ENCODE data around the gene CST1.
"Not testable (repeated sequence)": the region's sequence is repeated elsewhere in the genome, so short reads cannot be mapped to it uniquely, and the experiment has no call there.

CST1 gene

DNA sequence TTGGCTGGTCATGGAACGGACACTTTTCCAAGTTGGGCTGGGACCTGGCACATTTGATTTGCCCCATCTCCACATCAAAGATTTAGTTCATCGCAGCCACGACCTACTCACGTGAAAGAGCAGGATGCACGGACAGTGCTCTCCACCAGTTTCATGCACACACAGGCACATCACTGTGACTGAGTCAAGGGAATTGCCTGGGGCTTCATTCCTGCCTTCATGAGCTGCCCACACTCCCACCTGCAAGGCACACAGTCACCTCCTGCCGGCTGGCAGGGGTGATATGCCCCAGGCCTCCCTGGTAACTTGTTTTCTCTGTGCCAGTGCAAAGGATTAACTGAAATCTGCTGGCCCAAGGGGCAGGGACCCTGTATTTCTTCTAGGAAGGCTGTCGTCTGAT is 23.3 kb upstream of the CST1 start:
- Histone ChIP-seq H3K9ac (ENCODE audit: low read depth in 1 of 2, low read length in 2 of 2) (no peak overlapping the region), H3K36me3 (ENCODE audit: control insufficient read depth in 2 of 2, insufficient read depth in 2 of 2, low read length in 2 of 2) (no peaks in the 10 kb centered on the region), H3K27me3 (ENCODE audit: control insufficient read depth in 2 of 2, insufficient read depth in 2 of 2, low read length in 2 of 2) (no peaks in the 10 kb centered on the region), H3K4me1 (ENCODE audit: control insufficient read depth in 2 of 2, insufficient read depth in 2 of 2, low read length in 2 of 2) (no peaks in the 10 kb centered on the region), H3K4me3 (ENCODE audit: low read length in 2 of 2) (no peak overlapping the region), H3K9me3 (ENCODE audit: control insufficient read depth in 2 of 2, low read length in 2 of 2) (no peaks in the 10 kb centered on the region), H3K27ac (ENCODE audit: low read depth in 2 of 2, low read length in 2 of 2) (no peak overlapping the region)

DNA sequence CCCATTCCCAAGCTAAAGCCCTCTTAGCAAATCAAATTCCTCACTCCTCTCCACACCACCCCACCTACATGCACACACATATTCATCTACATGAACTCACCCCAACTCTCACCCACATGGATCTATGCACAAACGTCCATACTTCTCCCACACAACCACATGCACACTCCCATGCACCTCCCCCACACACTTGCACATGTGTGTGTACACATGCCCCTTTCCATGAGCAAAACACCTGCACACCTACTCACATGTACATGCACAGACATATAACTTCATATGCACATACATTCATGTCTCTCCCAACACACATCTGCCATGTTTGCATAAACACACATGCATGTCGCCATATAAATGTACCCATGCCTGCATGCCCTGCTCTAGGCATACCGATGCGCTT is 22.8 kb upstream of the CST1 start:
- Histone ChIP-seq H3K4me1 (ENCODE audit: control insufficient read depth in 2 of 2, insufficient read depth in 2 of 2, low read length in 2 of 2) (no peaks in the 10 kb centered on the region), H3K27me3 (ENCODE audit: control insufficient read depth in 2 of 2, insufficient read depth in 2 of 2, low read length in 2 of 2) (no peaks in the 10 kb centered on the region), H3K9ac (ENCODE audit: low read depth in 1 of 2, low read length in 2 of 2) (no peak overlapping the region), H3K4me3 (ENCODE audit: low read length in 2 of 2) (no peak overlapping the region), H3K9me3 (ENCODE audit: control insufficient read depth in 2 of 2, low read length in 2 of 2) (no peaks in the 10 kb centered on the region), H3K36me3 (ENCODE audit: control insufficient read depth in 2 of 2, insufficient read depth in 2 of 2, low read length in 2 of 2) (no peaks in the 10 kb centered on the region), H3K27ac (ENCODE audit: low read depth in 2 of 2, low read length in 2 of 2) (no peak overlapping the region)

DNA sequence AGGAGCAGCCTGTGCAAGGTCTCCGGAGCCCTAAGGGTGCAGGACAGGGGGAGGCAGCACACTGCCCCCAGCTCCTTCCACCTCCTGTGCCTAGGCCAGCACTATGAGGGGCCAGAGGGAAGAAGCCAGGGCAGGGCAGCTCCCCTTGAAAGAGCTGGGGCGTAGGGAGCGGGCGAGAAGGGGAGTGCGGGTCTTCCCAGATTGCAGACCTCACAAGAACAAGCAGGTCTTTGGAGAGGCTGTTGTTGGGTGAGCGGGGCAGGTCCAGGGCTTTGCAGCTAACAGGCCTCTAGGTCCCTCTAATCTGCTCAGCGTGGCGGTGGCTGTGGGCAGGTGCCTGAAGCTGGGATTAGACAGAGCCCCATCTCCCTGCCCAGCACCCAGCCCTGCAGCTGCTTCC is 22.4 kb upstream of the CST1 start:
- H3K4me3 ChIP-seq (ENCODE audit: low read length in 2 of 2): no peak overlapping the region
- H3K4me1 ChIP-seq (ENCODE audit: control insufficient read depth in 2 of 2, insufficient read depth in 2 of 2, low read length in 2 of 2): no peaks in the 10 kb centered on the region
- H3K27ac ChIP-seq (ENCODE audit: low read depth in 2 of 2, low read length in 2 of 2): no peak overlapping the region
- H3K36me3 ChIP-seq (ENCODE audit: control insufficient read depth in 2 of 2, insufficient read depth in 2 of 2, low read length in 2 of 2): no peaks in the 10 kb centered on the region
- H3K27me3 ChIP-seq (ENCODE audit: control insufficient read depth in 2 of 2, insufficient read depth in 2 of 2, low read length in 2 of 2): no peaks in the 10 kb centered on the region
- H3K9ac ChIP-seq (ENCODE audit: low read depth in 1 of 2, low read length in 2 of 2): no peak overlapping the region
- H3K9me3 ChIP-seq (ENCODE audit: control insufficient read depth in 2 of 2, low read length in 2 of 2): no peaks in the 10 kb centered on the region

- Histone ChIP-seq H3K4me1 (ENCODE audit: control insufficient read depth in 2 of 2, insufficient read depth in 2 of 2, low read length in 2 of 2) (no peaks in the 10 kb centered on the region), H3K27me3 (ENCODE audit: control insufficient read depth in 2 of 2, insufficient read depth in 2 of 2, low read length in 2 of 2) (no peaks in the 10 kb centered on the region), H3K9me3 (ENCODE audit: control insufficient read depth in 2 of 2, low read length in 2 of 2) (no peaks in the 10 kb centered on the region), H3K27ac (ENCODE audit: low read depth in 2 of 2, low read length in 2 of 2) (no peak overlapping the region), H3K9ac (ENCODE audit: low read depth in 1 of 2, low read length in 2 of 2) (no peak overlapping the region), H3K36me3 (ENCODE audit: control insufficient read depth in 2 of 2, insufficient read depth in 2 of 2, low read length in 2 of 2) (no peaks in the 10 kb centered on the region), H3K4me3 (ENCODE audit: low read length in 2 of 2) (no peak overlapping the region)
Measured at GRCh38 chr20:23772074-23772473, 21.3 kb upstream of the CST1 start.

GRCh38 chr20:23770384-23770783 is 19.6 kb upstream of the CST1 start:
- Histone ChIP-seq H3K4me1 (ENCODE audit: control insufficient read depth in 2 of 2, insufficient read depth in 2 of 2, low read length in 2 of 2) (no peaks in the 10 kb centered on the region), H3K36me3 (ENCODE audit: control insufficient read depth in 2 of 2, insufficient read depth in 2 of 2, low read length in 2 of 2) (no peaks in the 10 kb centered on the region), H3K27me3 (ENCODE audit: control insufficient read depth in 2 of 2, insufficient read depth in 2 of 2, low read length in 2 of 2) (no peaks in the 10 kb centered on the region), H3K4me3 (ENCODE audit: low read length in 2 of 2) (no peak overlapping the region), H3K9me3 (ENCODE audit: control insufficient read depth in 2 of 2, low read length in 2 of 2) (no peaks in the 10 kb centered on the region), H3K27ac (ENCODE audit: low read depth in 2 of 2, low read length in 2 of 2) (no peak overlapping the region), H3K9ac (ENCODE audit: low read depth in 1 of 2, low read length in 2 of 2) (no peak overlapping the region)

DNA sequence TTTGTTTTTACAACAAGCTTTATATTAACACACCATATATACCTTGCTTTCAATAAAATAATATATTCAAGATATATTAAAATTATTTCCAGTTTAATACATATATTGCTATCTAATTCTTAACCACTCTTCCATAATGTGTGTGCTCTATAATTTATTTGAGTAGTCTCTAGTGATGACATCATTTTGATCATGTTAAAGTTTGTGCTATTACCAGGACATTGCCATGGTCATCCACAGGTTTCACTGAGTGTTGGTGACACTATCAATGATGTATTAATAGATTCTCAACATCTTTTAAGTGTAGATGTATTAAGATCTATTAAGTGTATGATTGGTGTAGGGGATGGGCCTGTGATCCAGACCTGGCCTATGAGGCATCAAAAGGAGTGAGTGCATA is 17.8 kb upstream of the CST1 start:
- not testable (repeated sequence) for H3K4me1 ChIP-seq (ENCODE audit: control insufficient read depth in 2 of 2, insufficient read depth in 2 of 2, low read length in 2 of 2); H3K9ac ChIP-seq (ENCODE audit: low read depth in 1 of 2, low read length in 2 of 2); H3K27me3 ChIP-seq (ENCODE audit: control insufficient read depth in 2 of 2, insufficient read depth in 2 of 2, low read length in 2 of 2); H3K9me3 ChIP-seq (ENCODE audit: control insufficient read depth in 2 of 2, low read length in 2 of 2); H3K36me3 ChIP-seq (ENCODE audit: control insufficient read depth in 2 of 2, insufficient read depth in 2 of 2, low read length in 2 of 2); H3K4me3 ChIP-seq (ENCODE audit: low read length in 2 of 2); H3K27ac ChIP-seq (ENCODE audit: low read depth in 2 of 2, low read length in 2 of 2)

GRCh38 chr20:23766531-23766930 is 15.8 kb upstream of the CST1 start:
- Histone ChIP-seq H3K27ac (ENCODE audit: low read depth in 2 of 2, low read length in 2 of 2) (no peak overlapping the region), H3K9me3 (ENCODE audit: control insufficient read depth in 2 of 2, low read length in 2 of 2) (no peaks in the 10 kb centered on the region), H3K27me3 (ENCODE audit: control insufficient read depth in 2 of 2, insufficient read depth in 2 of 2, low read length in 2 of 2) (no peaks in the 10 kb centered on the region), H3K4me1 (ENCODE audit: control insufficient read depth in 2 of 2, insufficient read depth in 2 of 2, low read length in 2 of 2) (no peaks in the 10 kb centered on the region), H3K4me3 (ENCODE audit: low read length in 2 of 2) (no peak overlapping the region), H3K36me3 (ENCODE audit: control insufficient read depth in 2 of 2, insufficient read depth in 2 of 2, low read length in 2 of 2) (no peaks in the 10 kb centered on the region), H3K9ac (ENCODE audit: low read depth in 1 of 2, low read length in 2 of 2) (no peak overlapping the region)

DNA sequence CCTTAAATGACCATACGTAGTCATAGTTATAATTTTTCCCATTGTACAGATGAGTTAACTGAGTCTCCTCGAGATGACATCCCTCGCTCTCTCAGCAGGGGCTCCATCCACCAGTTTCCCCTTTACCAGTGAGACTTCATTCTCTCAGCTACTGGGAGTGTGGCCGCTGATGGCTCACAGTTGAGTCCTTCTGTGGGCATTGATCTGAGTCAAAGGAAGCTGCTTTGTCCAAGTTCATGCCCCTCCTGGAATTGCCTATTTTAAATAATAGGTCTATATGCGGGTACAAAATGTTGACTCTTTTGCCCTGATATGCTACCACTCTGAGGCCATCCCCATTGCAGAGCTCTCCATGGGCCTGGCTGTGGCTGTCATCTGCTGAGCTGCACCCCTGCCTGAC is 14.8 kb upstream of the CST1 start:
- Histone ChIP-seq H3K9me3 (ENCODE audit: control insufficient read depth in 2 of 2, low read length in 2 of 2) (no peaks in the 10 kb centered on the region), H3K4me3 (ENCODE audit: low read length in 2 of 2) (no peak overlapping the region), H3K4me1 (ENCODE audit: control insufficient read depth in 2 of 2, insufficient read depth in 2 of 2, low read length in 2 of 2) (no peaks in the 10 kb centered on the region), H3K9ac (ENCODE audit: low read depth in 1 of 2, low read length in 2 of 2) (no peak overlapping the region), H3K27ac (ENCODE audit: low read depth in 2 of 2, low read length in 2 of 2) (no peak overlapping the region), H3K27me3 (ENCODE audit: control insufficient read depth in 2 of 2, insufficient read depth in 2 of 2, low read length in 2 of 2) (no peaks in the 10 kb centered on the region), H3K36me3 (ENCODE audit: control insufficient read depth in 2 of 2, insufficient read depth in 2 of 2, low read length in 2 of 2) (no peaks in the 10 kb centered on the region)

- H3K4me3 ChIP-seq (ENCODE audit: low read length in 2 of 2); H3K27me3 ChIP-seq (ENCODE audit: control insufficient read depth in 2 of 2, insufficient read depth in 2 of 2, low read length in 2 of 2); H3K27ac ChIP-seq (ENCODE audit: low read depth in 2 of 2, low read length in 2 of 2); H3K4me1 ChIP-seq (ENCODE audit: control insufficient read depth in 2 of 2, insufficient read depth in 2 of 2, low read length in 2 of 2); H3K9me3 ChIP-seq (ENCODE audit: control insufficient read depth in 2 of 2, low read length in 2 of 2); H3K36me3 ChIP-seq (ENCODE audit: control insufficient read depth in 2 of 2, insufficient read depth in 2 of 2, low read length in 2 of 2); H3K9ac ChIP-seq (ENCODE audit: low read depth in 1 of 2, low read length in 2 of 2): not testable (repeated sequence)
Measured at GRCh38 chr20:23764630-23765029, 13.9 kb upstream of the CST1 start.

DNA sequence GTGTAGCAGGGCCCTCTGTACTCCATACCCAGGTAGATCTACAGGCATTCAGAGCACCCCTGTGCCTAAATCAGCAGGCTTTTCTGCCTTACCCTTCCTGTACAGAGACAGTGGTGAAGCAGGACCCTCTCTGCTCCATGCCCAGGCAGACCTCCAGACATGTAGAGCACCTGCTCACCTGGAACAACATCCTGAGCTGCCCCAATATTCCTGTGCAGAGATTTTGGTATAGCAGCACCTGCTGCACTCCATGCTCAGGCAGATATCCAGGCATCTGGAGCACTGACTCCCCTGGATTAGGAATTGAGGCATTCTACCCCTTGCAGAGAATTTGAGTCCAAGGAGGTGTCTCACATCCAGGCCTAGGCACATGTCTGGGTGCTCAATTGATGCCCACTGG is 12.6 kb upstream of the CST1 start:
- Histone ChIP-seq H3K4me3 (ENCODE audit: low read length in 2 of 2) (no peak overlapping the region), H3K9ac (ENCODE audit: low read depth in 1 of 2, low read length in 2 of 2) (no peak overlapping the region), H3K27ac (ENCODE audit: low read depth in 2 of 2, low read length in 2 of 2) (no peak overlapping the region), H3K4me1 (ENCODE audit: control insufficient read depth in 2 of 2, insufficient read depth in 2 of 2, low read length in 2 of 2) (no peaks in the 10 kb centered on the region), H3K36me3 (ENCODE audit: control insufficient read depth in 2 of 2, insufficient read depth in 2 of 2, low read length in 2 of 2) (no peaks in the 10 kb centered on the region), H3K27me3 (ENCODE audit: control insufficient read depth in 2 of 2, insufficient read depth in 2 of 2, low read length in 2 of 2) (no peaks in the 10 kb centered on the region), H3K9me3 (ENCODE audit: control insufficient read depth in 2 of 2, low read length in 2 of 2) (no peaks in the 10 kb centered on the region)

DNA sequence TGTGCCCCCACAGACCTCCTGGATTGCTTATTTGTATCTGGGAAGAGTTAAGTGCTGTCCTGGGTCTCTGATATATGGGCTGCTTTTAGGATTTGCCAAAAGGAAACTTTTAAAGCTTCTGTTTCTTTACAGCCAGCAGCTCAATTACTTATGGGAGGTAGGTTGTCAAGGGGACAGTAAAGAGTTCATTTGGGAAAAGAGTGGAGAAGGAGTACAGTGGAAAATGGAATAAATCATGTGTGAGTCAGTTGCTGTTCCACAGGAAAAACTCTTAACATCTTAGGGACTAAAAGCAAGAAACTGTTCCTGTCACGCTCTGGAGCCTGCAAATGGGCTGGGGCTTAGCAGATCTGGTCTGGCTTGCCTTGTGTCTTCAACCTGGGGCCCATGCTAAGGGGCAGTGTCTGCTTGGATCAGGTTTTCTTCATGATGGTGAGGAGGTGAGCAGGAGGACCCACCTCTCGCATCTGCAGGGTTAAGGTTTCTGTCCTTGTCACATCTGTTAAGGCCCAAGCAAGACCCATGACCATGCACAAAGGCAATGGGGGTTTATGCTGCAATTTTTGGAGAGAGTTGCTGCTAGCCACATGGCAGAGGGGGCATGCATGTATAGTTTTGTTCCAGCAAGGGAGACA is 8.7 kb upstream of the CST1 start:
- H3K36me3 ChIP-seq (ENCODE audit: control insufficient read depth in 2 of 2, insufficient read depth in 2 of 2, low read length in 2 of 2): no peaks in the 10 kb centered on the region
- no peaks in the 10 kb centered on the region for H3K27me3 ChIP-seq (ENCODE audit: control insufficient read depth in 2 of 2, insufficient read depth in 2 of 2, low read length in 2 of 2)
- no peaks in the 10 kb centered on the region for H3K9me3 ChIP-seq (ENCODE audit: control insufficient read depth in 2 of 2, low read length in 2 of 2)
- no peaks in the 10 kb centered on the region for H3K4me1 ChIP-seq (ENCODE audit: control insufficient read depth in 2 of 2, insufficient read depth in 2 of 2, low read length in 2 of 2)
- no peak overlapping the region for H3K9ac ChIP-seq (ENCODE audit: low read depth in 1 of 2, low read length in 2 of 2)
- no peak overlapping the region for H3K4me3 ChIP-seq (ENCODE audit: low read length in 2 of 2)
- no peak overlapping the region for H3K27ac ChIP-seq (ENCODE audit: low read depth in 2 of 2, low read length in 2 of 2)
